H1 (cell line): ENCODE measurements around the gene PRKCA. TPM values are rescaled to one million over a fixed set of nuclear protein-coding genes. Genes with fewer than 3 reads are reported as not detected.

Experiments used
- CTCF ChIA-PET: fragments of 300-600 bp; sonication (Branson Sonifier 250); formaldehyde crosslinking; loops from one replicate; lab custom pipeline; 2021; ENCODE audit not compliant: partially characterized antibody; lab: Charles Lee
- POLR2A ChIA-PET: fragments of 300-600 bp; sonication (Branson Sonifier 250); formaldehyde crosslinking; loops from one replicate; lab custom pipeline; 2021; ENCODE audit warnings: inconsistent platforms; ENCODE audit not compliant: partially characterized antibody; lab: Charles Lee
- DNase-seq, 2 experiments: peaks; one replicate each; pipeline versions ENCODE4 v3.0.0 to v3.0.0-alpha.2; 2010 to 2022; ENCODE audit warnings: low spot score in 2 of 2, low read depth in 1 of 2, mixed read lengths in 1 of 2
- FAIRE-seq: peaks from 2 replicates; lab custom pipeline; 2011; peaks lifted over from hg19 to GRCh38; lab: Jason Lieb, UNC
- H2AFZ ChIP-seq: 2 replicates; pipeline ENCODE4 v1.8.1; 2012; ENCODE audit warnings: low read length, inconsistent platforms
- H2AK5ac ChIP-seq: 2 replicates; pipeline ENCODE4 v1.6.1; 2013; ENCODE audit warnings: low read depth, low read length
- H2BK120ac ChIP-seq: replicated peaks from 2 replicates; pipeline ENCODE3; 2013; ENCODE audit warnings: low read depth, low read length, inconsistent platforms
- H2BK12ac ChIP-seq: 2 replicates; pipeline ENCODE4 v1.6.1; 2013; ENCODE audit warnings: low read depth, low read length
- H2BK15ac ChIP-seq: 2 replicates; pipeline ENCODE4 v1.6.1; 2013; ENCODE audit warnings: low read length
- H2BK20ac ChIP-seq: 2 replicates; pipeline ENCODE4 v1.6.1; 2013; ENCODE audit warnings: low read length
- H2BK5ac ChIP-seq: 2 replicates; pipeline ENCODE4 v1.6.1; 2013; ENCODE audit warnings: low read depth, low read length
- H3K14ac ChIP-seq: 2 replicates; pipeline ENCODE4 v1.6.1; 2013; ENCODE audit warnings: inconsistent platforms; ENCODE audit not compliant: insufficient read length
- H3K18ac ChIP-seq: 2 replicates; pipeline ENCODE4 v1.6.1; 2013; ENCODE audit warnings: low read length; ENCODE audit errors: extremely low read depth
- H3K23ac ChIP-seq: 2 replicates; pipeline ENCODE4 v1.6.1; 2013; ENCODE audit warnings: inconsistent platforms; ENCODE audit not compliant: insufficient read length
- H3K23me2 ChIP-seq: 2 replicates; pipeline ENCODE4 v1.6.1; 2013; ENCODE audit warnings: low read depth, low read length
- H3K27ac ChIP-seq: 2 replicates; pipeline ENCODE4 v1.6.1; 2011; ENCODE audit warnings: low read depth, low read length, inconsistent platforms
- H3K27me3 ChIP-seq, 4 experiments: replicated peaks in 1 of 4; 1 replicate in 1 of 4; 2 replicates in 3 of 4; pipeline versions ENCODE4 v1.6.1 to v1.8.1; 2011 to 2013; ENCODE audit warnings: low read length in 3 of 4, mild to moderate bottlenecking in 3 of 4, inconsistent platforms in 2 of 4, mixed read lengths in 2 of 4, moderate library complexity in 1 of 4; ENCODE audit not compliant: control insufficient read depth in 3 of 4, insufficient read depth in 3 of 4; ENCODE audit errors: extremely low read depth in 1 of 4
- H3K36me3 ChIP-seq, 4 experiments: 2 replicates each; pipeline versions ENCODE4 v1.6.1 to v1.8.1; 2011 to 2013; ENCODE audit warnings: mild to moderate bottlenecking in 4 of 4, low read length in 3 of 4, moderate library complexity in 2 of 4, control low read depth in 1 of 4, inconsistent platforms in 1 of 4; ENCODE audit not compliant: insufficient read depth in 4 of 4, control insufficient read depth in 2 of 4
- H3K4ac ChIP-seq: replicated peaks from 2 replicates; pipeline ENCODE3; 2013; ENCODE audit warnings: low read length, low read depth, mixed read lengths, inconsistent platforms; ENCODE audit not compliant: insufficient read length
- H3K4me1 ChIP-seq, 4 experiments: replicated peaks in 1 of 4; 1 replicate in 1 of 4; 2 replicates in 3 of 4; pipeline versions ENCODE4 v1.6.1 to v1.8.1; 2011 to 2013; ENCODE audit warnings: low read length in 3 of 4, inconsistent platforms in 2 of 4, mixed read lengths in 1 of 4; ENCODE audit not compliant: insufficient read depth in 4 of 4, control insufficient read depth in 3 of 4
- H3K4me2 ChIP-seq, 2 experiments: 2 replicates each; pipeline versions ENCODE4 v1.6.1 to v1.8.1; 2011 to 2013; ENCODE audit warnings: low read depth in 2 of 2, low read length in 2 of 2, control low read depth in 1 of 2, inconsistent platforms in 1 of 2, mild to moderate bottlenecking in 1 of 2; ENCODE audit not compliant: insufficient read depth in 1 of 2
- H3K4me3 ChIP-seq, 4 experiments: fragments of 200-600, 300-600 bp in 1 of 4; sonication (generic), shearing (Covaris generic), sonication (Bioruptor Twin) in 1 of 4; 2 replicates each; pipeline versions ENCODE4 v1.5.1 to v1.8.1; 2011 to 2016; ENCODE audit warnings: low read length in 4 of 4, low read depth in 3 of 4, control low read depth in 2 of 4, inconsistent platforms in 2 of 4, mild to moderate bottlenecking in 2 of 4, mixed read lengths in 1 of 4, moderate library complexity in 1 of 4; ENCODE audit not compliant: insufficient read depth in 2 of 4; ENCODE audit errors: extremely low read depth in 1 of 4
- H3K56ac ChIP-seq: replicated peaks from 2 replicates; pipeline ENCODE3; 2013; ENCODE audit warnings: low read depth, mild to moderate bottlenecking, mixed read lengths, low read length, inconsistent platforms; ENCODE audit not compliant: insufficient read length
- H3K79me1 ChIP-seq: 2 replicates; pipeline ENCODE4 v1.6.1; 2013; ENCODE audit warnings: low read depth, low read length, control low read depth
- H3K79me2 ChIP-seq, 2 experiments: 2 replicates each; pipeline versions ENCODE4 v1.6.1 to v1.8.1; 2012 to 2013; ENCODE audit warnings: low read length in 2 of 2, mild to moderate bottlenecking in 2 of 2, inconsistent platforms in 1 of 2; ENCODE audit not compliant: insufficient read depth in 2 of 2, control insufficient read depth in 1 of 2
- H3K9ac ChIP-seq, 4 experiments: replicated peaks in 1 of 4; 1 replicate in 1 of 4; 2 replicates in 3 of 4; pipeline versions ENCODE4 v1.6.1 to v1.8.1; 2011 to 2013; ENCODE audit warnings: low read depth in 3 of 4, low read length in 3 of 4, control low read depth in 2 of 4, mild to moderate bottlenecking in 2 of 4, moderate library complexity in 2 of 4, inconsistent platforms in 1 of 4; ENCODE audit errors: extremely low read depth in 1 of 4
- H3K9me3 ChIP-seq, 2 experiments: 2 replicates each; pipeline versions ENCODE4 v1.6.1 to v1.8.1; 2012 to 2013; ENCODE audit warnings: mild to moderate bottlenecking in 2 of 2, moderate library complexity in 2 of 2, control low read depth in 1 of 2, inconsistent platforms in 1 of 2, low read depth in 1 of 2, low read length in 1 of 2, mixed read lengths in 1 of 2; ENCODE audit not compliant: insufficient read depth in 2 of 2
- H4K20me1 ChIP-seq, 2 experiments: replicated peaks in 1 of 2; 2 replicates each; pipeline versions ENCODE3 to v1.8.1; 2011 to 2013; ENCODE audit warnings: inconsistent platforms in 2 of 2, low read length in 2 of 2, mild to moderate bottlenecking in 1 of 2; ENCODE audit not compliant: insufficient read depth in 2 of 2, control insufficient read depth in 1 of 2
- H4K5ac ChIP-seq: 2 replicates; pipeline ENCODE4 v1.6.1; 2013; ENCODE audit warnings: low read length, low read depth, mixed read lengths, inconsistent platforms; ENCODE audit not compliant: insufficient read length
- H4K8ac ChIP-seq: 2 replicates; pipeline ENCODE4 v1.8.0; 2013; ENCODE audit warnings: mild to moderate bottlenecking, moderate library complexity, low read length, inconsistent platforms; ENCODE audit not compliant: insufficient read depth; ENCODE audit errors: extremely low read depth
- H4K91ac ChIP-seq: replicated peaks from 2 replicates; pipeline ENCODE3; 2013; ENCODE audit warnings: low read length, mixed read lengths, inconsistent platforms; ENCODE audit not compliant: insufficient read length
- CHD2 ChIP-seq: IDR thresholded peaks from 2 replicates; pipeline ENCODE4 v1.6.1; 2012; ENCODE audit warnings: low read length, improper control_type of control experiment
- EP300 ChIP-seq, 2 experiments: IDR thresholded peaks; 1 replicate in 1 of 2; 2 replicates in 1 of 2; pipeline ENCODE4 v1.6.1; 2011 to 2012; ENCODE audit warnings: low read depth in 2 of 2, low read length in 2 of 2, mild to moderate bottlenecking in 2 of 2, borderline replicate concordance in 1 of 2, inconsistent platforms in 1 of 2, moderate library complexity in 1 of 2
- GTF2F1 ChIP-seq: IDR thresholded peaks from 2 replicates; pipeline ENCODE4 v1.6.1; 2012; ENCODE audit warnings: low read depth, low read length, improper control_type of control experiment, borderline replicate concordance
- HDAC2 ChIP-seq, 2 experiments: fragments of 300-600 bp in 1 of 2; sonication (generic) in 1 of 2; IDR thresholded peaks; 2 replicates each; pipeline ENCODE4 v1.6.1; 2011 to 2012; ENCODE audit warnings: low read depth in 2 of 2, low read length in 2 of 2, mild to moderate bottlenecking in 2 of 2, moderate library complexity in 2 of 2, borderline replicate concordance in 1 of 2, inconsistent platforms in 1 of 2
- HDAC6 ChIP-seq: IDR thresholded peaks from one replicate; pipeline ENCODE4 v1.7.1; 2012; ENCODE audit warnings: low read depth, mild to moderate bottlenecking, inconsistent platforms, low read length, moderate library complexity
- JUN ChIP-seq: IDR thresholded peaks from 2 replicates; pipeline ENCODE4 v1.6.1; 2011; ENCODE audit warnings: low read depth, mild to moderate bottlenecking, improper control_type of control experiment, low read length
- KDM5A ChIP-seq: fragments of 200-600 bp; IDR thresholded peaks from 2 replicates; pipeline ENCODE4 v1.7.1; 2012; ENCODE audit warnings: mild to moderate bottlenecking, low read length, inconsistent platforms, mixed read lengths
- RXRA ChIP-seq: IDR thresholded peaks from 2 replicates; pipeline ENCODE4 v1.6.1; 2011; ENCODE audit warnings: low read depth, mild to moderate bottlenecking, low read length, moderate library complexity; ENCODE audit not compliant: insufficient read depth
- SAP30 ChIP-seq: fragments of 300-600 bp; sonication (generic); IDR thresholded peaks from 2 replicates; pipeline ENCODE4 v1.7.1; 2012; ENCODE audit warnings: low read length, moderate library complexity, mild to moderate bottlenecking, inconsistent platforms; ENCODE audit not compliant: insufficient read depth, insufficient replicate concordance
- SIX5 ChIP-seq: IDR thresholded peaks from 2 replicates; pipeline ENCODE4 v1.6.1; 2011; ENCODE audit warnings: mild to moderate bottlenecking, low read depth, low read length
- SP1 ChIP-seq: IDR thresholded peaks from 2 replicates; pipeline ENCODE4 v1.6.1; 2011; ENCODE audit warnings: low read depth, low read length
- SP4 ChIP-seq: IDR thresholded peaks from 2 replicates; pipeline ENCODE4 v1.6.1; 2012; ENCODE audit warnings: low read length, inconsistent platforms
- TEAD4 ChIP-seq: IDR thresholded peaks from 2 replicates; pipeline ENCODE4 v1.6.1; 2012; ENCODE audit warnings: low read depth, low read length, inconsistent platforms, mixed read lengths
- YY1 ChIP-seq: IDR thresholded peaks from 2 replicates; pipeline ENCODE4 v1.6.1; 2011; ENCODE audit warnings: low read depth, mild to moderate bottlenecking, low read length
- ZNF274 ChIP-seq: IDR thresholded peaks from 2 replicates; pipeline ENCODE4 v1.7.0; 2012; ENCODE audit warnings: low read length, borderline replicate concordance; ENCODE audit errors: extremely low read depth
- WGBS, 2 experiments: shearing (Covaris generic) in 1 of 2; methylation state at CpG; one replicate each; pipeline versions ENCODE4 v1.1.6 to v1.1.7; 2013 to 2015; ENCODE audit warnings: low lambda C conversion rate in 2 of 2, mixed read lengths in 2 of 2, inconsistent platforms in 1 of 2, low coverage in 1 of 2, missing lambda C conversion rate in 1 of 2; ENCODE audit not compliant: insufficient replicate concordance in 2 of 2, insufficient coverage in 1 of 2, insufficient read length in 1 of 2; ENCODE audit errors: extremely low coverage in 1 of 2, missing lambda C conversion rate in 1 of 2; 5-methylcytosine and 5-hydroxymethylcytosine counted together
- polyA plus RNA-seq, 7 experiments: library from polyadenylated mRNA; depleted of rRNA in 3 of 7; stranded (reverse) in 5 of 7; unstranded in 2 of 7; fragments of >200 nt in 5 of 7; fragments of 200-250 nt in 2 of 7; gene quantifications; 1 replicate in 5 of 7; 2 replicates in 1 of 7; 4 replicates in 1 of 7; pipeline versions ENCODE4 v1.2.1 to v1.2.3, GENCODE V29; 2011 to 2013; ENCODE audit warnings: missing spikeins in 2 of 7, mixed read lengths in 2 of 7
- total RNA-seq: library from RNA; stranded (reverse); fragmentation: NEBNext Ultra II Directional; extraction: Animal tissue kit (Norgen Biotek cat#: 25700); gene quantifications from 2 replicates; pipeline ENCODE4 v1.2.1, GENCODE V29; 2021

Gene PRKCA
- total and polyA plus RNA-seq, 2 of the 8 experiments (the other 6 are each of a cell fraction or from before 2014, with no cell fraction given): 5.8 to 17.8 TPM

DNA sequence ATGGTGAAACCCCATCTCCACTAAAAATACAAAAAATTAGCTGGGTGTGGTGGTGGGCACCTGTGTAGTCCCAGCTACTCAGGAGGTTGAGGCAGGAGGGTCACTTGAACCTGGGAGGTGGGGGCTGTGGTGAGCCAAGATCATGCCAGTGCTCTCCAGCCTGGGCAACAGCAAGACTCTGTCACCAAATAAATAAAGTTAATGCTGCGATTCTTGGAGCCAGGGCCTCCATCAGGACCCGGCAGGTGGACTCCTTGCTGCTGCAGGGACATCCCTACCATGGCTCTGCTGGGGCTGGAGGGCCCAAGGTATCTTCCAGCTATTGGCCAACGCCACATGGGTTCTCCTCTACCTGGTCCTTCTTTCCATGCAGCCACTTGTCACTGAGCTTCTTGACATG is 450.0 kb downstream of the PRKCA start:
- Histone ChIP-seq H3K23ac (no peak overlapping the region), H2BK15ac (no peak overlapping the region), H3K4me2 (no peak overlapping the region), H3K27me3 (no peaks in the 10 kb centered on the region; a peak in 1 of 7 replicates), H3K18ac (no peak overlapping the region), H3K27ac (no peak overlapping the region), H3K9ac (no peak overlapping the region), H3K4me1 (peaks cover 0 to 8% (median 4%) of the 10 kb centered on the region in 4 experiments; a peak in 2 of 7 replicates), H2BK5ac (no peak overlapping the region), H4K91ac (no peak overlapping the region), H3K23me2 (no peaks in the 10 kb centered on the region), H2AK5ac (no peak overlapping the region), H4K5ac (no peak overlapping the region), H4K8ac (no peak overlapping the region), H2BK12ac (no peak overlapping the region), H4K20me1 (no peaks in the 10 kb centered on the region), H3K56ac (no peak overlapping the region), H3K9me3 (no peaks in the 10 kb centered on the region), H3K79me1 (no peaks in the 10 kb centered on the region), H3K4ac (no peak overlapping the region), H2BK120ac (no peak overlapping the region), H3K4me3 (no peak overlapping the region), H3K36me3 (no peaks in the 10 kb centered on the region), H2AFZ (no peak overlapping the region), H3K14ac (no peak overlapping the region), H2BK20ac (no peak overlapping the region), H3K79me2 (no peaks in the 10 kb centered on the region)
- DNase-seq: no peak
- CTCF ChIA-PET: interaction anchor here (2.5 kb wide), 1 partner anchor 15 kb away, joined by 10 read pairs; no protein-coding TSS in a partner anchor
- POLR2A ChIA-PET: no interaction called here
- 89% methylated on average over 3 of the region's 3 CpGs; no CpG with 5 or more reads in 1 of the 2 experiments for WGBS, 2 experiments
- no peak for FAIRE-seq
- TF ChIP-seq SAP30 (no peak), HDAC6 (no peak), RXRA (no peak), JUN (no peak), KDM5A (no peak), CHD2 (no peak), TEAD4 (no peak), SIX5 (no peak), ZNF274 (no peak), HDAC2 (IDR thresholded peaks at IDR 0.05; ENCODE audit: borderline replicate concordance in 1 of 2, low read depth in 2 of 2, low read length in 2 of 2) (no peak), SP4 (no peak), EP300 (IDR thresholded peaks at IDR 0.05; ENCODE audit: borderline replicate concordance in 1 of 2, low read depth in 2 of 2, low read length in 2 of 2) (no peak), GTF2F1 (no peak), SP1 (no peak), YY1 (no peak)
